GM10266 (cell line): ENCODE data around the gene PRADC1.

Source experiments
- DNase-seq: peaks from one replicate; pipeline ENCODE4 v3.0.0; 2012; ENCODE audit errors: extremely low spot score
- TF ChIP-seq, protein P1 (sequence below): IDR thresholded peaks from 2 replicates; pipeline ENCODE4 v1.5.1; 2012; ENCODE audit warnings: mild to moderate bottlenecking, low read depth; ENCODE audit not compliant: control insufficient read depth, insufficient read depth; ENCODE audit errors: missing control alignments

PRADC1 gene

DNA sequence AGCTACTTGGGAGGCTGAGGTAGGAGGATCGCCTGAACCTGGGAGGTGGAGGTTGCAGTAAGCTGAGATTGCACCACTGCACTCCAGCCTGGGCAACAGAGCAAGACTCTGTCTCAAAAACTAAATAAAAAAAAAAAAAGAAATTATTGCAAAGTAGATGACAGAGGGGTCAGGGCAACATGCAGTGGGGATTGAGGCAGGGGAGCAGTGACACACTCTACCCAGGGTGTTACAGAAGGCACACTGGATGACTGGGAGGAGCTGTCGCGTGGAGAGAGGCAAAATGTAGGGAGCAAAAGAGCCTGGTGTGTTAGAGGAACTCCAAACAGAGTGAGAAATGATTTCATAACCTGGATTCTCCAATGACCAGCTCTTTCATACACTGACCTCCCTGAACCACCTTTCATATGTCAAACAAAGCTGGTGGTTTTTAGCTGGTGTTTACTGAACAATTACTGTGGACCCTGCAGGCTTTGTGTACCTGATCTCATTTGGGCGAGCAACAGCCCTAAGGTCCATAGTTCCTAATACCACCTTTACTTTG, 29.1 kb upstream of the PRADC1 start:
- DNase-seq = no peak
- TF ChIP-seq, protein P1, sequence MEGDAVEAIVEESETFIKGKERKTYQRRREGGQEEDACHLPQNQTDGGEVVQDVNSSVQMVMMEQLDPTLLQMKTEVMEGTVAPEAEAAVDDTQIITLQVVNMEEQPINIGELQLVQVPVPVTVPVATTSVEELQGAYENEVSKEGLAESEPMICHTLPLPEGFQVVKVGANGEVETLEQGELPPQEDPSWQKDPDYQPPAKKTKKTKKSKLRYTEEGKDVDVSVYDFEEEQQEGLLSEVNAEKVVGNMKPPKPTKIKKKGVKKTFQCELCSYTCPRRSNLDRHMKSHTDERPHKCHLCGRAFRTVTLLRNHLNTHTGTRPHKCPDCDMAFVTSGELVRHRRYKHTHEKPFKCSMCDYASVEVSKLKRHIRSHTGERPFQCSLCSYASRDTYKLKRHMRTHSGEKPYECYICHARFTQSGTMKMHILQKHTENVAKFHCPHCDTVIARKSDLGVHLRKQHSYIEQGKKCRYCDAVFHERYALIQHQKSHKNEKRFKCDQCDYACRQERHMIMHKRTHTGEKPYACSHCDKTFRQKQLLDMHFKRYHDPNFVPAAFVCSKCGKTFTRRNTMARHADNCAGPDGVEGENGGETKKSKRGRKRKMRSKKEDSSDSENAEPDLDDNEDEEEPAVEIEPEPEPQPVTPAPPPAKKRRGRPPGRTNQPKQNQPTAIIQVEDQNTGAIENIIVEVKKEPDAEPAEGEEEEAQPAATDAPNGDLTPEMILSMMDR = no peak

DNA sequence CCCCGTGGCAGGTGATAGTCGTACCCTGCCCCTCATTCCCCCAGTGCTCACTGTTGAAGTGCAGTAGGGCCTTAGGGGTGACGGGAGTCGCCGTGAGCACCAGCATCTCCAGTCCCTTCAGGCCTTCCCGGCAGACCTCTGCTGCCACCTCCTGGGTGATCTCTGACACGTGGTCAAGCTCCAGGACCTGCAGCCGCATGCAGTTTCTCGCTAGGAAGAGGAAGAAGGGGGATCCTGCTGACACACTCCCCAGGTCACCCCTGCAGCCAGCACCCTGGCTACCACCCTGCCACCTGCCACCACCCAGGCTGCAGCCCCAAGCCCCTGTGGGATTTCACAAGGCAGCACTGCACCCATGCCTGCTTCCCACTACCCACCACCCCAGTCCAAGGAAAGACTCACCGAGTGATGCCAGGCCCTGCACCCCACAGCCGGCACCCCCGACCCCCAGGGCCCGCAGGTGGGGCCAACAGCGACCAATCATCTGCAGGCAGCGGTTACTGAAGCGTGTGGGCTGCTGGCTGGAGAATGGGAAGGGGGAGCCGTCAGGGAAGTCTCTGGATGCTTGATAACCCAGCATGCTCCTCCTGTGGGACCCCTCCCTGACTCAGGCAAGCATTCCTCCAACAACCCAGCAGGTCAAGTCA, 27.4 kb upstream of the PRADC1 start:
- DNase-seq = no peak
- TF ChIP-seq, protein P1 = peak; percentile 23

DNA sequence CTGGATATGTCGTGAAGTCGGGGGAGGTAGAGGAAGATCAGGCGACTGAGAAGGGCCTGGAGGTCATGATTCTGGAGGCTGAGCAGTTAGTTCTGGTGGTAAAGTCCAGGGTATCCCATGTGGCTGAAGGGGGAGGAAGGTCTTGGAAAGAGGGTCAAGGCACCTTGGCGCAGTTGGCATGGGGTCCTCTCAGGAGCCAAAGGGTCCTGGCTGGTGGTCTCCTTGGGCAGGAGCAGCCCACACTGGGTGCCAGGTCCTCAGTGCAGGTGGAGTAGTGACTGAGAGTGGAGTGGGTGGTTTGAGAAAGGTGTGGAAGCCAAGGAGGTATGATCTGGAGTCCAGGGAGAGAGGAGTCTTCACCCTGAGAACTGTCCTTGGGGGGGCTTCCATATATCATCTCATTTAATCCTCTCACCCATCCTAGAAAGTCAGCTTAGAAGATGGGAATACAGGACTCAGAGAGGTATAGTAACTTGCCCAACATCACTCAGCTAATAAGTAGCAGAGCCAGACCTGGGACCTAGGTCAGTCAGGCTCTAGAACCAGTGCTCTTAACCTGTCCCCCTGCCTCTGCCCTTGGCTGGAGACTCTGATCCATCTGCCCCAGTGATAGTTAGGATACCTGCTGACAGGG, 26.8 kb upstream of the PRADC1 start:
- no peak for DNase-seq
- TF ChIP-seq, protein P1 = no peak

DNA sequence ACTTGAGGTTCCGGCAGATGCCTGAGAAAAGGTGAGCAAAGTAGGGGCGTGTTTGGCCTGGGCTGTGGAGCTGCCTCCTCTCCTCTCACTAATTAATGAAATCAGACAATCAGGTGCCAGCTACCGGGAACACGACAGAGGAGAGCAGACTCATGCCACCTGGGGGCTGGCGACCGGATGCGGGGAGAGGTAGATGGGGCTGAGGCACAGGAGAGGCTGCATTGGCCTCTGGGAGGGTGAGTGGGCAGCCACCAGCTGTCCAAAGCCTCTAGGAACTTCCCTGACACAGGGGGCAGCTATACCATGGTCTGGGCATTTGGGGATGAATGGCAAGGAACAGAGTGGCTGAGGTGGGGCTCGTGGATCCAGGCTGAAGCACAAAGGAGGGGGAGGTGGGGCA, 26.2 kb upstream of the PRADC1 start:
- no peak for DNase-seq
- TF ChIP-seq, protein P1 = no peak

DNA sequence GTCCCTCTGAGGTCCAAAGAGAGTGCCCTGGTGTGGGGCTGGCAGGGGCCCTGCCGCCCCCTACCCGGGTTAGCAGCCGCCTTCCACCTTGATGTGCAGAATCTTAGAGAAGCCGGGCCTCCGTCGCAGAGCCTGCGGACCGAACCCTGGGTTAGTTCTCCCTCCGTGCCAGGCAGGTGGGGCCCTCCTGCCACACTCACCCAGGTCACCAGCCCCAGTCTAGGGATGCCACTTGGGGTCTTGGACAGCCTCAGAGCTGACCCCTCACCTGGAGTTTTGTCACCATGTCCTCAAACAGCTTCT, 25.8 kb upstream of the PRADC1 start:
- DNase-seq = no peak
- TF ChIP-seq, protein P1 = no peak

DNA sequence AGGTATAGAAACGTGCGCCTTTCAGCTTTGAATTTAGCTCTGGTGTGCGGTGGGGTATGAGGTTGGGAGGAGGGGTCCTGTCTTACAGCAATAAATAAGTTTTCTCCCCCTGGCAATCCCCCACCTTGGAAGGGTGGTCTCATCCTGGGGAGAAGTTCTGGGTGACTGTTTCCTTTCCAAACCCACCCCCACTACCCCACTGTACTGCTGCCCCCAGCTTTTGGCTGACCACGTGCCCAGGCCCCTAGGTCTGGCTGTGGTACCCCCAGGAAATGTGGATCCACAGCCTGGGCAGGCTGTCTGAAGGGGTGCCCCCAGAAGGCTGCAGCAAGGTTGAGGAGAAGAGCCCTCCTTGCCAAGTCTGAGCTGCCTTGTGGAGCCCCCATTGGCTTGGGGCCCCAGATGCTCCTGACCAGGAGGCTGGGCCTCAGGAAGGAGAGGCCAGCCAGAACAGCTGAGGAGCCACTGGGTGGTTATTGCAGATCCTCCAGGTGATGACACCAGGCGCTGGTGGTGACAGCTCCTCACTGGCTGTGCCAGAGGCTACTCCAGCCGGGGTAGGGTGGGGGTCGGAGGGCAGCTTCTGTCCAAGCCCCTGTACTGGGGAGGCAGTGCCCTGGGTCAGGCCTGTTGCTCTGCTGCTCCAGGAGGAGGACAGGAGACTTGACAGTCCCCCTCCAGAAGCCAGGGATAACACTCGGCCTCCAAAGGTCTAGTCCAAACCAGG, 25.3 kb upstream of the PRADC1 start:
- DNase-seq = no peak
- TF ChIP-seq, protein P1 = no peak

DNA sequence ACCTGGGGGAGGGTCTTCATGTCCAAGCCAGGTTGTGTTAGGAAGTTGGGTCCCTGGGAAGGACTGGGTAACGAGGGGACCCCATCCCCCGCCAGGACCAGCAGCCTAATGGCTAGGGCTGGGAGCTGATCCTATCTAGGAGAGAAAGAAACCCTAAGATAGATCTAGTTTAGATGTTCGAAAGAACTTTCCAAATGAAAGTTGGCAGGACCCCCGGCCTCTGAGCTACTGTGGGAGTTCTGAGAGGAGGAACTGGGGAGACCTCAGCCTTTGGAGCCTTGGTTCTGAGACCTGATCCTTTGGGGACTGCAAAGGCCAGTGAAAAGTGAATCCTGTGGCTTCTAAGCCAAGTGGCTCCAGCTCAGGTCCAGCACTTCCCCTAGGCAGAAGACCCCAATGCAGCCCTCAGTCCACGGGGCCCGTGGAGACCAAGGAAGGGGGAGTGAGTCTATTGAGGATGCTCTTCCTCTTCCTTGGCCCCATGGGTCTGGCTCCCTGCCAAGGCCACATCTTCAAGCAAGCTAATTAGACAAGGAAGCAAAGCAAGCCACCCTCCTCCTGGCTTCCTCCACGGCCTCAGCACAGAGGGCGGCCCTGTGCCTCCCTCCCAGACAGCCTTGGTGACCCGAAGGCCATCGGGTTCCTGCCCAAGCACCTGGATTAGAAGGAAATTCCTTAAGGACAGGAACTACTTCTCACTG, 24.5 kb upstream of the PRADC1 start:
- TF ChIP-seq, protein P1 = no peak
- no peak for DNase-seq
